GM18499 (cell line): ENCODE results near the gene RIN2.

Experiments used
- ATAC-seq: cut with Tn5 transposase; IDR thresholded peaks from one replicate; pipeline ENCODE4 v1.9.1; 2021; ENCODE audit warnings: moderate number of reproducible peaks; ENCODE audit not compliant: insufficient read depth, unreplicated experiment

RIN2 gene, protein sequence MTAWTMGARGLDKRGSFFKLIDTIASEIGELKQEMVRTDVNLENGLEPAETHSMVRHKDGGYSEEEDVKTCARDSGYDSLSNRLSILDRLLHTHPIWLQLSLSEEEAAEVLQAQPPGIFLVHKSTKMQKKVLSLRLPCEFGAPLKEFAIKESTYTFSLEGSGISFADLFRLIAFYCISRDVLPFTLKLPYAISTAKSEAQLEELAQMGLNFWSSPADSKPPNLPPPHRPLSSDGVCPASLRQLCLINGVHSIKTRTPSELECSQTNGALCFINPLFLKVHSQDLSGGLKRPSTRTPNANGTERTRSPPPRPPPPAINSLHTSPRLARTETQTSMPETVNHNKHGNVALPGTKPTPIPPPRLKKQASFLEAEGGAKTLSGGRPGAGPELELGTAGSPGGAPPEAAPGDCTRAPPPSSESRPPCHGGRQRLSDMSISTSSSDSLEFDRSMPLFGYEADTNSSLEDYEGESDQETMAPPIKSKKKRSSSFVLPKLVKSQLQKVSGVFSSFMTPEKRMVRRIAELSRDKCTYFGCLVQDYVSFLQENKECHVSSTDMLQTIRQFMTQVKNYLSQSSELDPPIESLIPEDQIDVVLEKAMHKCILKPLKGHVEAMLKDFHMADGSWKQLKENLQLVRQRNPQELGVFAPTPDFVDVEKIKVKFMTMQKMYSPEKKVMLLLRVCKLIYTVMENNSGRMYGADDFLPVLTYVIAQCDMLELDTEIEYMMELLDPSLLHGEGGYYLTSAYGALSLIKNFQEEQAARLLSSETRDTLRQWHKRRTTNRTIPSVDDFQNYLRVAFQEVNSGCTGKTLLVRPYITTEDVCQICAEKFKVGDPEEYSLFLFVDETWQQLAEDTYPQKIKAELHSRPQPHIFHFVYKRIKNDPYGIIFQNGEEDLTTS

DNA sequence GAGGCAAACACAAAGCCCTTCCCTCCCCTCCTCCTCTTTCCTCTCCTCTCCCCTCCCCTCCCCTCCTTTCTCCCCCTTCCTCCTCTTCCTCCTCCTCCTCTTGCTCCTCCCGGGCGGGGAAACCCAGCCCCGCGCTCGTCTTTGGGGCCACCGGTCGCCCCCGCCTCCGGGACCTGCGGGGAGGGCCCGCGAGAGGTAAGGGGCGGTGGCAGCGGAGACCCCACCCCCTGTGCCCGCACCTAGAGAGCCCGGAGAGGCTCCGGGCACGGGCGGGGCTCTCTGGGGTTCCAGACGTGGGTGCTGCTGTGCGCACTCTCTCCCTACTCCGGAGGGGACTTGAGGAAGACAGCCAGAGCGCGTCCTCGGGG, at the start of gene RIN2:
Gene RIN2 (plus strand): TSS at position 126 of the 368 bp plus-strand sequence. CDS start 131,344 bp downstream, outside the sequence.
- no peak for ATAC-seq

DNA sequence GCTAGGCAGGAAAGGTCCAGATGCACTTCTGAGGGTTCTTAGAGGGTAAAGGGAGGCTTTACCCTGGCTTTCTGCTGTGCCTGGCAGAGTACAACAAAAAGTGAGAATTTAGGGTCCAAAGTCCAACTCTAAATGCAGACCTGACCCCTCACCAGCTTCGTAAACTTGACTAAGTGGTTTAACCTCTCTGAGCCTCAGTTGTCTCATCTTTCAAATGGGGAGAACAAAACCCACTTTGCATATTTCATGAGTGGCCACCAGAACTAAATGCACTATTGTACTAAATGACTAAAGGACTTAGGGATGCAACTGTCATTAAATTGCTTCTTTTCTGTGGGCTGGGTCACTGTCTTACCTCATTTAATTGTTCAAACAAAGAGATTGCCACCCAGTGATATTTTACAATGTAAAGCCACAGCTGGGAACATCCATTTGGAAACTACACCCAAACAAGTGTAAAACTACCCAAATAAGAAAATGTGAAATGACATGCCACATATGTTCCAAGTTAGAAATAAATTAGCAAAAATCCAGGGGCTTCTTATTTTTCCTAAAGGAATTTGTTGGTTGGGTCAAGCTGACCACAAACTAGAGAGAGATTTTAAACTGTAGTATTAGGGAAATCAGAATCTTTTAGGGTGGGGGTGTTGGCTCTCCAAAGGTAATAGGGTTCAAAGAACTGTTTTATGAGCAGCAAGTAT, 48.3 kb upstream of the RIN2 start:
- ATAC-seq: no peak

DNA sequence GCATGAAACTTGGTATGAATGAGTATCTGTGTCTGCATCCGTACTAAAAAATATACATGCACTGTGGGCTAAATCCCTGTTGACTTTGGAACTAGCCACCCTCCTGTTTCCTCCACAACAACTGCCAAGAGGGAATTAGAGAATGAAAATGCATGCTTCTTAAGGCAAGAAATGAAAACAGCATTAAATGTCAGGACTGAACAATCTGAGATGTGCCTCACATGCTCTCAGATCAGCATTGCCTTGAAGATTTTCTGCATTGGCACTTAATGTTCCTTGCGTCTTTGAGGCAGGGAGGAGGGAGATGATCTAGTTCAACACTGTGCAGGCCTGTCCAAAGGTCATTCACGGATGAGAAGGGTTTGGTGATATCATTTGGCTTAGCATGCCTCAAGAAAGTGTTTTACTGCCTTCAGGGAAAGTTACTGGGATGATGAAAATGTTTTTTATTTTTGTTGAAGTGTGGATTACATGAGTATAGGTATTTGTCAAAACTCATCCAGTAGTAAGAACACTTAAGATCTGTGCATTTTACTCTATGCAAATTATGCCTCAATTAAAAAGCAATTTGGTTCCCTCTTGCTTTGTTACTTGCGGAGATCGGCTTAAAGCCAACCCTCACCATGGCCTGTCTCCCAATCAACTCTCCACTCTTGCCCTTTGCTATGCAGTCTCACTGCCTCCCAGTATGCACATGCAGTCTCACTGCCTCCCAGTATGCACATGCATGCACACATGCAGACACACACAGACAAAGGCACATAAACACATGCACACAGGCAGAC, 47.5 kb upstream of the RIN2 start:
- no peak for ATAC-seq

DNA sequence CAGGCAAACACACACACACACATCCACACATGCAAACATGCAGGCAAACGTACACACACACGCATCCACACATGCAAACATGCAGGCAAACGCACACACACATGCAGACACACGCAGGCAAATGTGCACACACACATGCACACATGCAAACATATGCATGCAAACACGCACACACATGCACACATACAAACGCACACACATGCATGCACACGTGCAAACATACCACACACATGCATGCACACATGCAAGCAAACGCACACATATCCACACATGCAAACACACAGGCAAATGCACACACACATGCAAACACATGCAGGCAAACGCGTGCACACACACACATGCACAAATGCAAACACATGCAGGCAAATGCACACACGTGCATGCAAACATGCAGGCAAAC, 46.9 kb upstream of the RIN2 start:
- ATAC-seq: no peak

DNA sequence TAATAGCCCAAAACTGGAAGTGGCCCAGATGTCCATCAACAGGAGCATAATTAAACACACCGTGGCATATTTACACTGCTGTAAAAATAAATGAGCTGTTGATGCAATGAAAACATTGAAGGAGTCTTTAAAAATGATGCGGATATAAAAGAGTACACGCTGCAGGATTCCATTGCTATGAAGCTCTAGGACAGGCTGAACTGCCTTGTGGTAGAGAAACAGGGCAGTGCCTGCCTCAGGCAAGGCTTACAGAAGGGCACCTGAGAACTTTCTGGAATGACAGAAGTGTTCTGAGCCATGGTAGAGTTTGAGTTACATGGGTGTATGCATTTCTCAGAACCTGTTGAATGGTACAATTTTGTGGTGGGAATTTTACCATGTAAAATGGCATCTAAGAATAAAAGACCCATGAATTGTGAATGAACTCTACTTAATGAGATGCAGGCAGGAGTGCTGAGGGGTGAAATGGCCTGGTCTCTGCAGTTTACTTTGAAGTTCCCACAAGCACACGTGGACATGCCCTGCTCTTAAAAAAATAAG, 45.3 kb upstream of the RIN2 start:
- ATAC-seq: no peak

DNA sequence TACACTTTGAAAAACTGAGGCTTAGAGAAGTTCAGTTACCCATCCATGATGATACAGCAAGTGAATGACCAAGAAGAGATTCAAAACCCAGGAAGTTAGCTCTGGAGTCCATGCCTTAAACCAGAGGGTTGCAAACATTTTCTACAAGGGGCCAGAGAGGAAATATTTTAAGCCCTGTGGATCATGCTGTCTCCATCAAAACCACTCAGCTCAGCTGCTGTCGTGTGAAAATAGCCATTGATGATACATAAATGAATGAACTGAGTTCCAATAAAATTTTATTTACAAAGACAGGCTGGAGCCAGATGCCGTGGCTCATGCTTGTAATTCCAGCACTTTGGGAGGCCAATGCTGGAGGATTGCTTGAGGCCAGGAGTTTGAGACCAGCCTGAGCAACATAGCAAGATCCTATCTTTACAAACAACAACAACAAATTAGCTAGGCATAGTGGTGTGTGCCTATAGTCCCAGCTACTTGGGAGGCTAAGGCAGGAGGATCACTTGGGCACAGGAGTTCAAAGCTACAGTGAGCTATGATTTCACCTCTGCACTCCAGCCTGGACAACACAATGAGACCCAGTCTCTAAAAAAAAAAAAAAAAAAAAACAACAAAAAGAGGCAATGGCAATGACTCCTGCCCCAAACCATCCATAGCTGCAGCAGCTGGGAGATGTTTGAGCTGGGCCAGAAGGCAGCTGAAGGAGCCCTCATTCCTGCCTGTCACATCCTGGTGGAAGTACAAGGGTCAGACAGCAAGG, 44.1 kb upstream of the RIN2 start:
- ATAC-seq: no peak

DNA sequence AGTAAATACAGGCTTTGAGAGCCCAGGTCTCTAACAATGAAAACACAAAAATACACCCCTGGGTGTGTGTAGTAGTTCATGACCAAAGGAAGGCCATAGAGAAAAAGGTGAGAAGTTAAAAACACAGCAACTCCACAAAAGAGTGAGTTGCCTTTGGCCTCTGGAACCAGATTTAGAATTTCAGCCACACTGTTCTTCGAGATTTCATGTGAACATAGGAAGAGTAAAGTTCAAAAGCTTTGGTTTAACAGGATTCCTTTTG, 43.5 kb upstream of the RIN2 start:
- ATAC-seq: no peak

DNA sequence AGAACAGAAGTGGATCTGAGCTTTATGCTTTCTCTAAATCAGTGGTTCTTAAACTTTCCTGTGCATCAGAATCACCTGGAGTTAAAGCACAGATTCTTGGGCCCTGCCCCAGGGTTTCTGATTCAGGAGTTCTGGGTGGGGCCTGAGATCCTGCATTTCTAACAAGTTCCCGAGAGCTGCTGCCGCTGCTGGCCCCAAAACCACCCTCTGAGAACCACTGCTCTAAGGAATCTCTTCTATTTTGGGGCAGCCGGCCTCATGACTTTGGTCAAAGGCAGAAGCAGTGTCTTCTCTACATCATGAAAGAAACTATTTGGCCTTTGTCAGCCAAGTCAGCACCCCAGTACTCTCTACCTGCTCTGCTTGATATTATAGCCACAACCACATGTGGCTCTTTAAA, 42.1 kb upstream of the RIN2 start:
- ATAC-seq: no peak

DNA sequence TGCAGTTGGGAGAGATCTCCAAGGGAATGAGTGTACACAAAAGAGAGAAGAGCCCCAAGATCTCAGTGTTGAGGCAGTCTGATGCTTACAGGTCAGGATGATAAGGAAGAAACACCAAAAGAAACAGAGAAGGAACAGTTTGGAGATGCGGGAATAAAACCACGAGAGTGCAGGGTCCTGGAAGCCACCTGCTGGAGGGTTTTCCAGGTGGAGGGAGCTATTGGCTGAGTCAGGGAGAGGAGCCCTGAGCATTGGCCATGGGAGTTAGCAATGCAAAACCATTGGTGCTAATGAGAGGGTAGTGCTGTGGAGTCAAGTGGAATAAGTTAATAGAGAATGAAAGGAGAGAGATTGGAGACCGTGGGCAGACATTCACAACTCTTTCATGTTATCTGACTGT, 39.2 kb upstream of the RIN2 start:
- ATAC-seq: no peak

DNA sequence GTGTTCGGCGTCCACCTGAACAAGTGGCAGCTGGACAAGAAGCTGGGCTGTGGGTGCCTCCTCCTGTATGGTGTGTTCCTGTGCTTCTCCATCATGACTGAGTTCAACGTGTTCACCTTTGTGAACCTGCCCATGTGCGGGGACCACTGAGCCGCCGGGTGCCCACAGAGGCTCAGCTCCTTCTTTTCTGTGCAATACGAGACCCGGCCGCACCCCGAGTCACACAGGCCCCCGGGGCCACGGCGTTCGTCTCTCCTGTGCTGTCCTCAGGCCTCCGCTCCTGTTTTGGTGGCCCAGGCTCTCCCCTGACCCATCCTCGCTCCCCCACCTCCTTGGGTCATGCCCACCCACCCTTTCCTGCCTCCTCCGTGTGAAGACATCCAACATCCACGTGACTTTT, 37.1 kb upstream of the RIN2 start:
- ATAC-seq: no peak

DNA sequence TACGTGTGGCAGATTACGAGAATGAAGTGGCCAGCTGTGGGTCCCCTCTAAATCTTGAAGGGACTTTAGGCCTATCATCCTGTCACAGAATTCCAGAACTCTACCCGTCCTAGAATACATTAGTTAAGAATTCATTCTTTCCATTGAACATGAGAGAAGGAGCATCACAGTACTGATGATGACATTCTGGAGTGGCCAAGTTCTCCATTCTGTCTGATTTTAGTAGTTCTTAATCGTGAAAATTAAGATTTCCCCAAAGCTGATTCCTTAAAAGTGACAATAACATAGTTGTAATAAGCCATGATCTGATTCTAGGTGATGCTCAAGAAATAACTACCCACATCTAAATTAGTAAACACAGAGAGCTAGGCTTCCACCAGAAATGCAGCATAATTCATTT, 35.0 kb upstream of the RIN2 start:
- ATAC-seq: no peak

DNA sequence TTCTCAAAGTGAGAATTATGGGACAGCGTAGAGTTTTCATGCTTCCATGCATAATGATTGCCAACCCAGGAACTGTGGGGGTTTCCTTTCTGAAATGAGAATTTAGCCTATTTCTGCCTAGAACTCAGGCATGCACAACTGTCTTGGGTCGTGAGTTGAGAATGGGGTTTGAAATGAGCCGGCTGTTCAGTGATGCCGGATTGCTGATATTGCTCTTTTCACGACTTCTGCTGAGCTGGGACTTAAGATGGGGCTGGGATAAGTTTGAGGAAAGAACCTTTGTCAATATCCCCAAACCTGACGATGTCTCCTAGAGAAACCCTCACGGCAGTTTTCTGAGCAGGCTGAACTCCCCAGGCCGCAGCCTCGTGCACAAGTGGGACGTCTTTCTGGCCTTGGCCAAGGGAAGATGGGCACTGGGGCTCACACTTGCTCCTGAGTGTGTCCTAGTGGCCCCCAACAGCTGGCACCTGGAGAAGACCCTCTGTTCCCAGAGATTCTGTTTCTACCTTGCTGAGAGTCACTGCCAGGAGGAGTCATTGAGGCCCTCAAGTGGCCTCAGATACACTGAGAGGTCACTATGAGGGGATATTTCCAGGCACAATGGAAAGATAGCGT, 34.1 kb upstream of the RIN2 start:
- no peak for ATAC-seq

DNA sequence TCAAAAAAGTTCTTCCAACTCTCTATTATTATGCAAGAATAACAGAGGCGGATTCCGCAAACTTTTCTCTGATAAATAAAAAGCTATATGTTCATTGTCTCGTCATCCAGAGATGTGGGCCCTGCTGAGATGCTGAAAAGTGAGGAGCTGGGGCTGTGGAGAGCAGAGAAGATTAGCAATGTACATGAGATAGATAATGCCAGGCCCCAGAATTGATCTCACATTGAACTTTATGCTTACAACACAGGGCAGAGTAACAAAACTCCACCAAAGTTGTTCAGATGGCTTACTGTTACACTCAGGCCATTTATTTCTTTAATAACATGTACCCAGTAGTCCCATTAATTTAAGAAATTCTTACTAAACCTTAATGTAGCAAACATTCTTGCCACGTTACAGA, 32.7 kb upstream of the RIN2 start:
- no peak for ATAC-seq

DNA sequence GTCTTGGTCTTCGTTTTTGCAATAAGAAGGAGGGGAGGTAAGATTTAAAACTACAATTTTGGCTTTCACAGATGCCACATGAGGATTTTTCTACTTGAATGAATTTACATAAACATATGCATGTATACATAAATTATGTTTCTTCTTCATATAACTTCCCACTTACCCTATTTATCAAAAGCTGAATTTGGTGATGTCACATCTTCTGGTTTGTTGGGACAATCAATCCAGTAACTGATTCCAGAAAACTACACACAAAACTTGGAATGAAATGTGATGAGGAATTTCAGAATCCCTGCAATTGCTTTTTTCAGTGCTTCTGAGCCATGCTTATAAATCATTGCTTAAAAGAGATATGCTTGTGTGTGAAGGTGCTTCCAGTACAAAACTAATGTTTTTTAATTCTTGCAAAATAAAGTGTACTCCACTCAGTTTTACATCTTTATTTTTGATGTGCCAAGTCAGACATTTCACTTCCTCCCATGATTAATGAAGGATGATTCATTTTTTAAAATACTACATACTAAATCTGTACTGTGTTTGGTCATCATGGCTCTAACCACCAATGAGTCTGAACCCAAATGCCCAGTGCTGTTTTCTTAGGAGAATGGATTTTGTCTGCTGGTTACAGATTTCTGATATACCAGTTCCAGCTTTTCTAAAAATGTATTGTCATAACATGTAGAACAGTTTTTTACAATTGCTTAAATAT, 32.1 kb upstream of the RIN2 start:
- no peak for ATAC-seq

DNA sequence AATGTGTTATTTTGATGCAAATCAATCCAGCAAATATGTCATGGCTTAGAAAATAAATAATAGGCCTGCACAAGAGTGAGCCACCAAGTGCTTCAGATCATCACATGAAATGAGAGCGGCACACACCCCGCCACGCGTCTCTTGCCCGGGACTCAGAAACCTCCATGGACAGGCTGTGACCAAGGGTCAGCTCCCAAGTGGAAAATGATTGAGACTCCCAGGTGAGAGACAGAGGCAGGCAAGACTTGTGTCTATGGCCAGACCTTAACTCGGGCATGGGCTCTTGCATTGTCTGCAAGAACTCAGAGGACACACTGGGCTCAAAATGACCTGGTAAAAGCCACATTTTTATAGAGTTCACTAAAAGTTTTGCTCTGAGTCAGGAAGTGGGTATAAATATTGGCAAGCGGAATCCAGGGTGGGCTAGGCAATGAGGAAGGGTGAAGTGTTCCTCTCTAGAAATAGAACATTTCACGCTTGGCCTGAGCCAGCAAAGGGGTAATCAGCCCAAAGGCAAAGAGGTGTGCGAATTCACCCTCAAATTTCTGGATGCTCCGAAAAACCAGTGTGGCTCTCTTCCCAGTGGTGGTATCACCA, 30.7 kb upstream of the RIN2 start:
- ATAC-seq: no peak

DNA sequence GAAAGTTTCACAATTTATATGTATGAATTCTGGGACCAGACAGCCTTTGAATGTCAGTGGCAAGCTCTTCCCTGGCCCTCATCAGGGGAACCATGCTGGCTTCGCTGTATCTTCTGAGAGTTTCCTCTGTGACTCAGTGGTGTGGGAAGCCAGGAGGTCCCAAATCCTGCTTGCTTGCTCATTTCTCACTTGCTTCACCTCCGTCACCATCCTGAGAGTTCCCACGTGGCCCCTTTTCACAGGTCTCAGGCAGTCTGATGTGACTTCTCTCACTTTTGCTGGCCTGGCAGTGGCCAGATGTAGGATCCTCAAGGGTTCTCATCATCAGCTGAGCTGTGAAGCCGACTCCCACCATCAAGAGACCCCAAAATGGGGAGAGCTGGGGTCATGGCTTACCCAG, 28.4 kb upstream of the RIN2 start:
- no peak for ATAC-seq

DNA sequence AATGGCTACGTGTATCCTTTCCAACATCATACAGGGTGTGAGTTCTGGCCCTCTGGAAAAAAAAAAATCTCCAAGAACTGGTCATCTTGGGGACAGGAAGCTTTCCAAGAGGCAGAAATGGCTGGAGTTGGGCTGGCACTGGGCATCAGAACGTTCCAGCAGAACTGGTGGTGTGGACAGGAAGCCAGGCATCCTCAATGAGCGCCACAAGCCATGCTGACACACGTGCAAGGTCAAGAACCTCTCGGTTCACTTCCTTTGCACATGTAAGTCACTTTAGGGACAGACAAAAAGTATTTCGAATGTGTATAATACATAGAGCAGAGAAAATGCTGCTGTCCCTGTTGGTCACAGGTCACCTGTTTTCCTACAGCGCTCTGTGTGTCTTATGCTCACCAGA, 27.4 kb upstream of the RIN2 start:
- no peak for ATAC-seq

DNA sequence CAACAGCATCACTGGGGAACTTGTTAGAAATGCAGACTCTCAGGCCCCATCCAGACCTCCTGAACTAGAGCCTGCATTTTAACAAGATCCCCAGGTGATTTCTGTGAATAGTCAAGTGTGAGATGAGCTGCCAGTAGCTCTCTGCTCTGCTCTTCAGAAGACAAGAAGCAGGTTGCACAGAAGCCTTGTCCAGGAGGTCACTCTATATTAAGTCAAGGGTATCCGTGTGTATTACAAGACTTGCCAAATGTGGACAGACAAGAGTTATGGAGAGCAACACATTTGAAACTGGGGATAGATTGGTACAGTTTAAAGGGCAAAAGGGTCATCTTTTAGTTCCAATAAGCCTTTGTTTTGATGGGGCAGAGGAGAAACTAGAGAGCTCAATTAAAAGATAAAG, 23.2 kb upstream of the RIN2 start:
- ATAC-seq: no peak
